Stomach (tissue), 9 donors: ENCODE results near the gene ANKFN1. TPM values are rescaled to one million over a fixed set of nuclear protein-coding genes. Genes with fewer than 3 reads are reported as not detected.

Experiments used
- DNase-seq, 2 donors: peaks; one replicate each; pipeline versions ENCODE4 v3.0.0 to v3.0.0-alpha.2; 2013 to 2019
- H3K27ac ChIP-seq, 5 donors: fragments of 200-600 bp in 4 of 5; sonication (generic) in 4 of 5; one replicate each; pipeline ENCODE4 v1.5.1; 2013 to 2019; ENCODE audit warnings: mild to moderate bottlenecking in 1 of 5, moderate library complexity in 1 of 5
- H3K27me3 ChIP-seq, 3 donors: fragments of 200-600 bp; sonication (generic); one replicate each; pipeline ENCODE4 v1.5.1; 2017 to 2019; ENCODE audit warnings: mixed run types in 1 of 3
- H3K36me3 ChIP-seq, 4 donors: fragments of 200-600 bp; sonication (generic); 1 replicate in 3 of 4; 2 replicates in 1 of 4; pipeline ENCODE4 v1.5.1; 2016 to 2019
- H3K4me1 ChIP-seq, 4 donors: fragments of 200-600 bp; sonication (generic); one replicate each; pipeline ENCODE4 v1.5.1; 2016 to 2019
- H3K4me3 ChIP-seq, 4 donors: fragments of 200-600 bp; sonication (generic) in 3 of 4; one replicate each; pipeline ENCODE4 v1.5.1; 2016 to 2019; ENCODE audit warnings: mild to moderate bottlenecking in 1 of 4
- H3K9me3 ChIP-seq, 4 donors: fragments of 200-600 bp; sonication (generic); one replicate each; pipeline ENCODE4 v1.5.1; 2016 to 2019
- CTCF ChIP-seq, 7 experiments: fragments of 450-650 bp in 4 of 7; fragments of 200-600 bp in 3 of 7; sonication (generic) in 3 of 7; IDR thresholded peaks; one replicate each; pipeline ENCODE4 v1.5.1; 2016 to 2019; ENCODE audit warnings: antibody characterized with exemption in 7 of 7, control low read depth in 2 of 7, mild to moderate bottlenecking in 1 of 7
- EP300 ChIP-seq: sonication (generic); formaldehyde crosslinking; IDR thresholded peaks from one replicate; pipeline ENCODE4 v1.6.1; 2017; ENCODE audit warnings: antibody characterized with exemption
- POLR2A ChIP-seq, 4 donors: fragments of 450-650 bp; IDR thresholded peaks; one replicate each; pipeline ENCODE4 v1.6.1; 2016; ENCODE audit warnings: antibody characterized with exemption in 4 of 4, control low read depth in 2 of 4, mild to moderate bottlenecking in 1 of 4, moderate library complexity in 1 of 4
- POLR2AphosphoS5 ChIP-seq, 3 donors: sonication (generic); formaldehyde crosslinking; IDR thresholded peaks; one replicate each; pipeline ENCODE4 v1.6.1; 2016; ENCODE audit warnings: antibody characterized with exemption in 3 of 3
- WGBS, 5 donors: extraction: QIAGEN DNeasy Blood & Tissue Kit in 3 of 5; methylation state at CpG; one replicate each; pipeline versions ENCODE4 v1.1.5 to v1.1.7; 2013 to 2018; 5-methylcytosine and 5-hydroxymethylcytosine counted together
- intact Hi-C: fragments of 100-400 bp; cut with DNase I; formaldehyde crosslinking; loops from one replicate; pipeline ENCODE4 v1.15.1; 2023; ENCODE audit warnings: low total_unique reads
- polyA plus RNA-seq, 3 donors: library from polyadenylated mRNA; stranded (reverse); fragments of 200-250 nt; gene quantifications; one replicate each; pipeline ENCODE4 v1.2.3, GENCODE V29; 2013
- total RNA-seq, 5 donors: library from RNA; depleted of rRNA; stranded (reverse); fragments of >200 nt; gene quantifications; one replicate each; pipeline versions ENCODE4 v1.1.0 to v1.2.3, GENCODE V29; 2014 to 2016
- donor health status: healthy with polysubstance abuse.
- donor health status: Bipolar disorder and iron deficiency.
- donor health status: healthy.

The ANKFN1 gene
- total and polyA plus RNA-seq, 8 donors, result 0.10 to 2.9 (median 1.3) TPM; not detected in 4

- intact Hi-C loops, result no loop called here
- 46 to 70% (median 60%) methylated on average over 2 of the region's 2 CpGs for WGBS, 5 donors
Measured at GRCh38 chr17:56119191-56119590, 34.1 kb upstream of the ANKFN1 start.

GRCh38 chr17:56119936-56120335 lies 33.3 kb upstream of the ANKFN1 start:
- no peak for DNase-seq
- H3K9me3 ChIP-seq, result no peaks in the 10 kb centered on the region
- H3K27me3 ChIP-seq, result no peaks in the 10 kb centered on the region
- TF ChIP-seq POLR2A (IDR thresholded peaks at IDR 0.05), result no peak
- H3K4me3 ChIP-seq, result no peak overlapping the region
- H3K4me1 ChIP-seq, result no peaks in the 10 kb centered on the region
- H3K27ac ChIP-seq, result no peak overlapping the region
- 76 to 83% (median 79%) methylated on average over 4 of the region's 4 CpGs for WGBS, 5 donors
- H3K36me3 ChIP-seq, result no peaks in the 10 kb centered on the region
- intact Hi-C loops, result no loop called here

More at GRCh38 chr17:56119191-56119590, 34.1 kb upstream of the ANKFN1 start:
- TF ChIP-seq EP300 (no peak), CTCF (IDR thresholded peaks at IDR 0.05) (no peak), POLR2A (IDR thresholded peaks at IDR 0.05) (no peak), POLR2AphosphoS5 (IDR thresholded peaks at IDR 0.05) (no peak)
- Histone ChIP-seq H3K4me3 (no peak overlapping the region), H3K27ac (no peak overlapping the region), H3K36me3 (no peaks in the 10 kb centered on the region), H3K9me3 (no peaks in the 10 kb centered on the region), H3K4me1 (no peaks in the 10 kb centered on the region), H3K27me3 (no peaks in the 10 kb centered on the region)
- DNase-seq, result no peak

GRCh38 chr17:56121191-56122051 lies 31.9 kb upstream of the ANKFN1 start:
- WGBS, 5 donors, result 83 to 86% (median 85%) methylated on average over 9 of the region's 9 CpGs
- Histone ChIP-seq H3K9me3 (no peaks in the 10 kb centered on the region), H3K4me3 (no peak overlapping the region), H3K4me1 (peaks cover 0 to 9% (median 0%) of the 10 kb centered on the region in 4 donors), H3K27me3 (no peaks in the 10 kb centered on the region), H3K27ac (peak overlapping the region in 1 of 5 donors; percentile 47), H3K36me3 (no peaks in the 10 kb centered on the region)
- intact Hi-C loops, result no loop called here
- no peak for DNase-seq
- TF ChIP-seq EP300 (no peak), CTCF (IDR thresholded peaks at IDR 0.05) (no peak), POLR2A (IDR thresholded peaks at IDR 0.05) (no peak), POLR2AphosphoS5 (IDR thresholded peaks at IDR 0.05) (no peak)

- no peaks in the 10 kb centered on the region for H3K9me3 ChIP-seq
- peaks cover 0 to 16% (median 0%) of the 10 kb centered on the region in 4 donors for H3K4me1 ChIP-seq
- peak in 1 of 2 donors; percentile 71 for DNase-seq
- H3K27ac ChIP-seq, result no peak overlapping the region
- 54 to 61% (median 57%) methylated on average over 14 of the region's 14 CpGs for WGBS, 5 donors
- TF ChIP-seq POLR2A (IDR thresholded peaks at IDR 0.05) (no peak), CTCF (IDR thresholded peaks at IDR 0.05) (peak in 1 of 7 experiments; percentile 24)
- H3K36me3 ChIP-seq, result no peaks in the 10 kb centered on the region
- intact Hi-C loops, result no loop called here
- H3K4me3 ChIP-seq, result no peak overlapping the region
- no peaks in the 10 kb centered on the region for H3K27me3 ChIP-seq
Measured at GRCh38 chr17:56125830-56126819, 27.1 kb upstream of the ANKFN1 start.
